Measurements from ENCODE around the gene PIMREG. TPM values are rescaled to one million over a fixed set of nuclear protein-coding genes. Genes with fewer than 3 reads are reported as not detected.
"Not testable (repeated sequence)": the region's sequence is repeated elsewhere in the genome, so short reads cannot be mapped to it uniquely, and the experiment has no call there.

Gene PIMREG
- total RNA-seq, 1 experiment from 2014 or later, result 93.6 TPM

DNA sequence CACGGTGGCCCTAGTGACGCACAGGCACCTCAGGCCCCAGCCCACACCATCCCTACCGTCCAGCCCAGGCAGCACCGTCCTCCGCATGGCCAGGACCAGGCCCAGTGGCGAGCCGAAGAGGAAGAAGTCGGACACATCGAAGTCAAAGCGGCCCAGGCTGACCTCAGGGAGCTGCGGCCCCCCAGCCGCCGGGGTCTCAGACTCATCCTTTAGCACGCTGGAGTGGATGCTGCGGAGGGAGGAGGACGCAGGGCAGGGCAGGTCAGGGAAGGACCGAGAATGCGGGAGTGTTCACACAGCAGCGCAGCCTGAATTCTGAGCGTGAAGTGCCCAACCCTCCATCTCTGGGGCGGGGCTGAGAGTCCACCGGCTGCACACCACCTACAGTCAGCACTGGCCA is 30.1 kb downstream of the PIMREG start:
- no peaks in the 10 kb centered on the region for H3K27me3 ChIP-seq (ENCODE audit: control insufficient read depth, insufficient read depth, low read length)
- DNase-seq, result no peak
- no peaks in the 10 kb centered on the region for H3K36me3 ChIP-seq (replicated peaks; ENCODE audit: control insufficient read depth, insufficient read depth, low read length)
- H3K4me3 ChIP-seq (ENCODE audit: insufficient read depth, low read depth, low read length), result no peak overlapping the region

DNA sequence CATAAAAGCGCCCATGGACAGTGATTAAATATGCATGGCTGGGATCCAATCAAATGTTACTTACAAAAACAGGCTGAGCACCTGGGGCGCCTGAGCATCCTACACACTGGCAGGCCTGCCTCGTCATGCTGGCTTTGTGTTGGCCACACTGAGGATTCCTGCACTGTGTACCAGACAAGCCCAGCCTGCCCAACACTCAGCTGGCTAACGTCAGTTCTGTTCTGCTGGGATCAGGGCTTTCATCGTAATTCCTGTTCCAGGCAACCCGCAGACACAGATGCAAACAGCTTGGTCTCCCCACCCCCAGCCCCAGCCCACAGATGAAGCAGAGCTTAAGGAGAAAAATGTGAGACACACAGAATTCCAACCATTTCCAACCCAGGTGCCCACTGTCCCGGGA is 30.7 kb downstream of the PIMREG start:
- no peaks in the 10 kb centered on the region for H3K27me3 ChIP-seq (ENCODE audit: control insufficient read depth, insufficient read depth, low read length)
- no peak overlapping the region for H3K4me3 ChIP-seq (ENCODE audit: insufficient read depth, low read depth, low read length)
- H3K36me3 ChIP-seq (replicated peaks; ENCODE audit: control insufficient read depth, insufficient read depth, low read length), result no peaks in the 10 kb centered on the region
- DNase-seq, result no peak

DNA sequence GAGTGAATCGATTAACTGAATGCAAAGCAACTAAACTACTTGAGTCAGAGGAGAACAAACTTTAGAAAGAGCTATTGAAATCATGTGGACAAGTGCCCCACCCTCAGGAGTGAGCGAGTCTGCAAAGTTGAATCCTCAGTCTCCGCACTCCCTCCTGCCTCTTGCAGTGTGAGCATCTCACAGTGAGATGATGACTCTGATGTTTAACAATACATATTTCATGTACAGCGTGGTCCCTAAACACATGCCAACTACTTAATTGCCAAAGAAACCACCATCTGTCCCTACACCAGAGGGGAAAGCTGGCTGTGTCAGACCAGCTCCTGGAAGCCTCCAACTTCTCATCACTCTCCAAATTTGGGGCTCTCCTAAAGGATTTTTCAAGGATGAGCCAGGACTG is 31.2 kb downstream of the PIMREG start:
- Histone ChIP-seq H3K36me3 (replicated peaks; ENCODE audit: control insufficient read depth, insufficient read depth, low read length) (no peaks in the 10 kb centered on the region), H3K27me3 (ENCODE audit: control insufficient read depth, insufficient read depth, low read length) (no peaks in the 10 kb centered on the region), H3K4me3 (ENCODE audit: insufficient read depth, low read depth, low read length) (no peak overlapping the region)
- no peak for DNase-seq

DNA sequence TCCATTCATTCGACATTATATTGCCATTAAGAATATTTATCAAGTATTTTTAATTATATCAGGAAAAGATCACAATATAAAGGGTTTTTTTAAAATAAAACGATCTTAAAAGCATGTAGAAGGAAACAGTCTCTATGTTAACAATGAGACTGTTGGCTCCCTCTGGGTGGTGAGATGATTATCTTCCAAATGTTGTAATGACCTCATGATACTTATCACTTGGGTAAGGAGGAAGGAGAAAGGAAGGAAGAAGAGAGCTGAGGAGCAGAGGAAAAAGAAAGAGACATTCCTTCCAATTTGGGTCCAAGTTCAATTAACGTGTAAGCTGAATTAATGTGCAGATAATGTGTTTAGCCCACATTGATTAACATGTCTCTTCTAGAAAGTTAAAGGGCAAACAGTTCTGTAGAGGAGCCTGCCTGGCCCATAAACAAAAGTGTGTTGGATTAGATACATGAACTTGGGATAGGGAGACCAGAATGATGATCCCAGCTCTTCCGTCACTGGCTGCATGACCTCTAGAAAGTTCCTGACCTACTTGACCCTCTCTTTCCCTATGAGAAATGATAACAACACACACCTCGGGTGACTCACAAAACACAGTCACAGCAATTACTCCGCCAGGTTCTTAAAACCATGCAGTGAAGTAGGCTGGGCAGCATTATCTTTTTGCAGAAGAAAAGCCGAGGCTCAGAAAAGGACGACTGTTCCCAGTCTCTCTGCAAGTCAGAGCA is 32.0 kb downstream of the PIMREG start:
- Histone ChIP-seq H3K36me3 (replicated peaks; ENCODE audit: control insufficient read depth, insufficient read depth, low read length) (no peaks in the 10 kb centered on the region), H3K27me3 (ENCODE audit: control insufficient read depth, insufficient read depth, low read length) (no peaks in the 10 kb centered on the region), H3K4me3 (ENCODE audit: insufficient read depth, low read depth, low read length) (no peak overlapping the region)
- DNase-seq, result no peak

DNA sequence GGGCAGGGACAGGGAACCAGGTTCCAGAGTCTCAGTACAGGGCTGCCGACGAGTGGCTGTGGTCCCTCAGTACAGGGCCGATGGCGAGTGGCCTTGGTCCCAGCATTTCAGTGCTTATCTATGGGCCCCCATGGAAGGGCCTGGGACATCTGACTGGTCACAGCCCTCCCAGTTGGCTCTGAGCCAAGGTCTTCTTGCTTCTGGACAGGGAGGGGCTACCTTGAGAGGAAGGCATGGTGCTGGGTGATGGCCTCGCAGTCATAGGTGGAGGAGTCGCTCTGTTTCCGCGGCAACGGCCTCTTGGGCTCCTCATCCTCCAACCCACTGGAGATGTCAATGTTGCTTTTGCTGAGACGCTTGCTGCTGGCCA is 32.5 kb downstream of the PIMREG start:
- no peak for DNase-seq
- Histone ChIP-seq H3K4me3 (ENCODE audit: insufficient read depth, low read depth, low read length) (no peak overlapping the region), H3K36me3 (replicated peaks; ENCODE audit: control insufficient read depth, insufficient read depth, low read length) (no peaks in the 10 kb centered on the region), H3K27me3 (ENCODE audit: control insufficient read depth, insufficient read depth, low read length) (no peaks in the 10 kb centered on the region)

DNA sequence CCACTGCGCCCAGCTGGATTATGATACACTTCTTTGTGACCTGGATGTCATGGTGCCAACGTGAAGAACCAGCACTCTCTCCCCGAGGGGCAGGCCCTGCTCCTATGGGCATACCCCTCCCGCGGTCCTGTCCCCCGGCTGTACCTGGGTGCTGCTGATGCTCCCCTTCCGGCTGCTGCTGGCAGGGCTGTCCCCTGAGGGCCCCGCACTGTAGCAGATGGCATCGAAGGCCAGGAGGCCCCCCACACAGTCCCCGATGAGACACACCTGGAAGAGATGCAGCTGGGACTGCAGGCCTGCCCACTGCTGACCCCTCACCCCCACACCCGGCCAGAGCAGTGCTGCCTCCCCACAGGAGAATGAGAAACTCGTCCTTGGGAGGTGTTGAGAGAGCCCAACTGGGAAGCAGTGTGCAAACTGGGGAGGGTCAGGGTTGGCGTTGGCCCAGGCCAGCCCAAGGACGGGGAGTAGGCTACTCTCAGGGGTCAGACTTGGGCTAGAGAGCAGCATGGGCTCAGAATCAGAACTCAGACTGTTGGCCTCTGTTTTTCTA is 33.7 kb downstream of the PIMREG start:
- H3K36me3 ChIP-seq (replicated peaks; ENCODE audit: control insufficient read depth, insufficient read depth, low read length), result no peaks in the 10 kb centered on the region
- no peak overlapping the region for H3K4me3 ChIP-seq (ENCODE audit: insufficient read depth, low read depth, low read length)
- H3K27me3 ChIP-seq (ENCODE audit: control insufficient read depth, insufficient read depth, low read length), result no peaks in the 10 kb centered on the region
- no peak for DNase-seq

DNA sequence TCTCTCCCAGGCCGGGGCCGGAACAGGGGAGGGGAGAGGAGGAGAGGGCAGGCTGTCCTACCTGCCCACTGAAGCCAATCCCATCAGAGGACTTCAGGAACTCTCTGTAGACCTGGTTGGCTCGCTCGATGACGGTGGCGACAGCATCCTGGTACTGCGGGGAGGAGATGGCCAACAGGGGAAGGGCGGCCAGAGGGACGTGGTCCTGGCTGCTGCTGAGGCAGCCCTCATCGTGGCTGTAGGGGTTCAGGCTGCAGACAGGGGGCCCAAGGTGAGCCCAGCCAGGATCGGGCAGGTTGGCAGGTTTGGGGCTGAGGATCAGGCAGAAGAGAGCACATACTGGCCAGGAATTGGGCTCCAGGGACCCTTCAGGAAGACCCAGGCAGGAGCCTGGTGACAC is 34.2 kb downstream of the PIMREG start:
- Histone ChIP-seq H3K36me3 (replicated peaks; ENCODE audit: control insufficient read depth, insufficient read depth, low read length) (no peaks in the 10 kb centered on the region), H3K4me3 (ENCODE audit: insufficient read depth, low read depth, low read length) (no peak overlapping the region), H3K27me3 (ENCODE audit: control insufficient read depth, insufficient read depth, low read length) (no peaks in the 10 kb centered on the region)
- no peak for DNase-seq

DNA sequence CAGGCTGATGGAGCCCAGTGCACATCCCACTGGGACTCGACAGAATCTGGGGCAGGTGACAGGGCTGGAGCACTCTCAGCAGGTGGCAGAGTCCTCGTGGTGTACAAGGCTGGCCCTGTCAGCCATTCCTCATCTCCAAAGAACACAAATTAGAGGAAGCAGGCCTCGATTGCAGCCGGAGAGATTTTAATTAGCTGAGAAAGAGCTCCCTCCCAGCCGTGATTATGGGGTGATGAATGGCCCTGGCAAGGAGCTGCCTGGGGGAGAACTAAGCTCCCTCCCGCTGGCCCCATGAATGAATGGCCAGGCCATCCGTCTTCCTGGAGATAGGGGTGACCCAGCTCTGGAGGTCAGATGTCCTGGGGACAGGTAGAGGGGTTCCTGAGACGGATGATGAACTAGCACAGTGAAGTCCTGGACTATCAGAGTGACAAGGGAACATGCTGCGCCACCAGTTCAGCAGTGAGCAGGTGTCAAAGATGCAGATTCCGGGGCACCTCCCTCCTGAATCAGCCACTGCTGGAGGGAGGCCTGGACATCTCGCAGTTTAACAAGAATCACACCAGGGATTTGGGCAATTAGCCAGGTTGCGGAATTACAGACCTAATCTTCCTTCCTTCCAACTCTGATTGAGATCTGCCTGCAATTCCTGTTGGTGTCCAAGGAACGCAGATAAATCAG is 35.5 kb downstream of the PIMREG start:
- H3K27me3 ChIP-seq (ENCODE audit: control insufficient read depth, insufficient read depth, low read length), result no peaks in the 10 kb centered on the region
- H3K4me3 ChIP-seq (ENCODE audit: insufficient read depth, low read depth, low read length), result no peak overlapping the region
- DNase-seq, result no peak
- no peaks in the 10 kb centered on the region for H3K36me3 ChIP-seq (replicated peaks; ENCODE audit: control insufficient read depth, insufficient read depth, low read length)

DNA sequence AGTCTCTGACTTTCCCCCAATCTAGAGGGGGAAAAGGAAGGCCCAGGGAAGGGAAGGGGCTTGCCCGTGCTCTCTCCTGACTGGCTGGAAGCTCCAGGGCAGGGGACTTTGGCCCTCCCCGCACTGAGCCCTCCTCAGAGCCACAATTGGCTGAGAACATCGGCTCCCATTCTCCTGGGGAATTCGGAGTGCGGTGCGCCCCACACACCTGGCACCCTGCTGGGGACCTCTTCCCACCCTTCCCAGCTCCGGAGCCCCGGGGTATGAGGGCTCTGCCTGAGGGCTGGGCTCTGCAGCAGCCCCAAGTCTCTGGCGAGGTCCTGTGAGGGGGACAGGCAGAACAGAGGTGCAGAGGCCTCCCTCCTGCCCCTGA is 36.0 kb downstream of the PIMREG start:
- no peaks in the 10 kb centered on the region for H3K27me3 ChIP-seq (ENCODE audit: control insufficient read depth, insufficient read depth, low read length)
- no peaks in the 10 kb centered on the region for H3K36me3 ChIP-seq (replicated peaks; ENCODE audit: control insufficient read depth, insufficient read depth, low read length)
- no peak overlapping the region for H3K4me3 ChIP-seq (ENCODE audit: insufficient read depth, low read depth, low read length)
- DNase-seq, result peak; percentile 80

DNA sequence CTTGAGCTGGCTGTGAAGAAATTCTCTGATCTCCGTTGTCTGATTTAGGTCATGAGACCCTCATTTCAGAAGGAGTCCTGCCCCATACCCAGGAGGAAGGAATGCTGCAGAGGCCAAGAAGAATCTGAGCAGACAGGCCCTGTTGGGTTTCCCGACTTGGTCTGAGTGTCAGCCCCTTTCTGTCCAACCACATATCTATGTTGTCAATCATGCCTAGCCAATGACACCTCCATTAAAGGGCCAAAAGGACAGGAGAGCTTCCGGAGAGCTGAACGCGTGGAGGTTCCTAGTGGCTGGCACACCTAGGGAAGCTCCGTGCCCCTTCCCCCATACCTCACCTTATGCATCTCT is 37.8 kb downstream of the PIMREG start:
- Histone ChIP-seq H3K4me3 (ENCODE audit: insufficient read depth, low read depth, low read length) (no peak overlapping the region), H3K36me3 (replicated peaks; ENCODE audit: control insufficient read depth, insufficient read depth, low read length) (no peaks in the 10 kb centered on the region), H3K27me3 (ENCODE audit: control insufficient read depth, insufficient read depth, low read length) (no peaks in the 10 kb centered on the region)
- no peak for DNase-seq

DNA sequence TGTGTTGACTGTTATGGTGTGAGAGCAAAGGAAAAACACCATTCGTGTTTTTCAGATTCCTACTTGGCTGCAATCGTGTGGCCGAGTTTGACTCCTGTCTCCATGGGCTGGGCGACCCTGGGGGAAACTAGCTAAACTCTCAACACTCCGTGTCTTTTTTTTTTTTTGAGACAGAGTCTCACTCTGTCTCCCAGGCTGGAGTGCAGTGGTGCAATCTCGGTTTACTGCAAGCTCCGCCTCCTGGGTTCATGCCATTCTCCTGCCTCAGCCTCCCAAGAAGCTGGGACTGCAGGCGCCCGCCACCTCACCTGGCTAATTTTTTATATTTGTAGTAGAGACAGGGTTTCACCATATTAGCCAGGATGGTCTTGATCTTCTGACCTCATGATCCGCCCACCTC is 38.5 kb downstream of the PIMREG start:
- not testable (repeated sequence) for DNase-seq; H3K27me3 ChIP-seq (ENCODE audit: control insufficient read depth, insufficient read depth, low read length); H3K36me3 ChIP-seq (replicated peaks; ENCODE audit: control insufficient read depth, insufficient read depth, low read length); H3K4me3 ChIP-seq (ENCODE audit: insufficient read depth, low read depth, low read length)

DNA sequence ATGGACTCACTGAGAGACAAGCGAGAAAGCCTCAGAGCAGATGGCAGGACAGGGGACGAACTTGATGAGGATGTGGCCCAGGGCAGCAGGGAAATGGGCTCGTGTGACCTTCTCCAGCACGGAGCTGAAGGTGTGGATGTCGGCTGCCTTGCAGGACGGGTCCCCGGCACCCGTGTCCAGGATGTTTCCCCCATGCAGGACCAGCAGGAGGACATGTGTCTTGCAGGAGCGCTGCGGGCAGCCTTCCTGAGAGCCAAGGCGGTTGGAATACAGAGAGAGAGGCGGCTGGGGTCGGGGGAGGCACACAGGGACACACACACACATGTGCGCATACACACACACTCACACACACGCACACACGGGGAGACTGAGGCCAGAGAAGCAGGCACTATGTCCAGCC is 39.3 kb downstream of the PIMREG start:
- H3K27me3 ChIP-seq (ENCODE audit: control insufficient read depth, insufficient read depth, low read length), result no peaks in the 10 kb centered on the region
- no peak for DNase-seq
- H3K36me3 ChIP-seq (replicated peaks; ENCODE audit: control insufficient read depth, insufficient read depth, low read length), result no peaks in the 10 kb centered on the region
- H3K4me3 ChIP-seq (ENCODE audit: insufficient read depth, low read depth, low read length), result no peak overlapping the region

DNA sequence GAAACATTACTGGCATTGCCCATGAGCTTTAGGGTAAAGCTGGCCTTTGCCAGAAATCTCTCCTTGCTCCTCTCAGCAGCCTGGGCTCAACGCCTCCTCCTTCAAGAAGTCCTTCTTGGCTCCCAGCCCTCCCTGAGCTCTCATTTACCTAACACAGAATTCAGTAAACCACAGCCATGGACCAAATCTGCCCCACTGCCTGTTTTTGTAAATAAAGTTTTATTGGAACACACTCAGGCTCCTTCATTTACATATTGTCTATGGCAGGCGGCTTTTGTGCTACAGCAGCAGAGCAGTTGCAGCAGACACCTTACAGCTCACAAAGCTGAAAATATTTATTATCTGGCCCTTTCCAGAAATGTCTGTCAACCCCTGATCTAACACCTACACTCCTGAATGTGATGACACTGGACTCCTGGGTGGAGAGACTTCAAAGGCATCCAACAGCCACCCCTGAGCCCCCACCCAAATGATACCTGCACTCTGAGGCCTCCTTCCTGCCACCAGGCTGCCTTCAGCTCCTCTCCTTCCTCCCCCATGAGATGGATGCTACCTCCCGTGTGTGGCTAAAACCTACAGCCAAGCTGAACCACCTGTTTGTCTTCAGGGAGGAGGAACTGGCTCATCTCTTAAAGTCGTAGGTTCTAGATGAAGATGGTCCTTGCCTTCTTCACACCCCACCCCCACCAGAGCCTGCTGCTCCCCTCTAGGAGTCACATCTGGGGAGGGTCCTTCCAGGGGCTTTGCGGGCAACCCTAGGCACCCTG is 41.6 kb downstream of the PIMREG start:
- 0 out of 2 replicates have a peak, but pooled peaks cover 1% of the 10 kb centered on the region for H3K27me3 ChIP-seq (ENCODE audit: control insufficient read depth, insufficient read depth, low read length)
- no peak overlapping the region for H3K4me3 ChIP-seq (ENCODE audit: insufficient read depth, low read depth, low read length)
- no peak for DNase-seq
- no peaks in the 10 kb centered on the region for H3K36me3 ChIP-seq (replicated peaks; ENCODE audit: control insufficient read depth, insufficient read depth, low read length)

DNA sequence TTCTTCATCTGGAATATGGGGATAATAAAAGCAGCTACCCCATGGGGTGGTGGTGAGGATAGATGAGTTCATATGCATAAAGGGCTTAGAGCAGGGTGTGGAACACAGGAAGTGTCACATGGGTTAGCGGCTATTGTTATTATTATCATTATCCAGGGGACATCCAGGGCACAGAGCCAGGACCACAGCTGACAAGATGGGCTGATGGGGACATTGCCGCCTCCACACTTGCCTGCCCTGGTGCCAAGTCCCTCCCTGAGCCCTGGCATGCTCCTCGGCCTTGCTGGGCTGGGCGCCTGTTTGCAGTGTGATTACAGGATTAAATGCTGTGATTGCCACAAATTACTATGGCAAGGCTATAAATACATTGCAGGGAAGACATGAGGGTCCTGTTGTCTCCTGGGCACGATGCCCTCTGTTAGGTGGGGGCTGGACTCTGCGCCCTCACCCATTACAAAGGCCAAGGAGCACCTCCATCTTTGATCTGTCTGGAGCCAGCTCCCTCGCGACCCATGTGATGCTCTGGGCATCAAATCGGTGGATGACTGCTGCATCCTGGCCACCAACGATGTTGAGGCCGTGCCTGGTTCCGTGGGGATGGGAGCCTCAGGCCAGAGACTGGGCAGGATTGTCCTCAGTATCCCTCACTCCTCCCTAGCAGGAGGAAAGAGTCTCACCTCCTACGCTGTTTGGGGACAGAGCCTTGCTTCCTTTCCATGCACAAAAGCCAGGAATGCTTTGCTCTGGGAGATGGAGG is 43.2 kb downstream of the PIMREG start:
- no peaks in the 10 kb centered on the region for H3K36me3 ChIP-seq (replicated peaks; ENCODE audit: control insufficient read depth, insufficient read depth, low read length)
- no peak overlapping the region for H3K4me3 ChIP-seq (ENCODE audit: insufficient read depth, low read depth, low read length)
- peak; percentile 19 for DNase-seq
- H3K27me3 ChIP-seq (ENCODE audit: control insufficient read depth, insufficient read depth, low read length), result 0 out of 2 replicates have a peak, but pooled peaks cover 1% of the 10 kb centered on the region

Data from H7 (cell line).